ENCODE data around the gene DMC1. TPM values are rescaled to one million over a fixed set of nuclear protein-coding genes. Genes with fewer than 3 reads are reported as not detected.
"Not testable (repeated sequence)": the region's sequence is repeated elsewhere in the genome, so short reads cannot be mapped to it uniquely, and the experiment has no call there.

The DMC1 gene
- total RNA-seq, 1 experiment from 2014 or later = 0.28 TPM

GRCh38 chr22:38501797-38502672 lies 67.9 kb downstream of the DMC1 start:
- no peak for DNase-seq (ENCODE audit: low spot score)

DNA sequence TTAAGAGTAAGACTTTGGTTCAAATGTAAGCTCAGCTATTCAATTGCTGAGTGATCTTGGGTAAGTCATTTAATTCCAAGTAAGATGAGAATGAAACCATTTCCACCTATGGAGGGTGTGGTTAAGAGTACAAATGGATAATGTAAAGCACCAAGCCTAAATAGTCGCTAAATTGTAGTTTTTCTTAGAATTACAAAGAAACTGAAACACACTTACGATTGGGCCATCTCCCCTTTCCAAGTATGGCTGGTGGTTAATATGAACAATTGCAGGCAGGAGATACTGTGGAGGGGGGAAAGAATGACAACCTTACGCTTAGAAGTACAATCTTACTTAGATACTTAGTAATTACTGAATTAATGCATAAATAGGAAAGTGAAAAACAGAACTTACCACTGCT lies 72.1 kb downstream of the DMC1 start:
- DNase-seq (ENCODE audit: low spot score) = no peak

DNA sequence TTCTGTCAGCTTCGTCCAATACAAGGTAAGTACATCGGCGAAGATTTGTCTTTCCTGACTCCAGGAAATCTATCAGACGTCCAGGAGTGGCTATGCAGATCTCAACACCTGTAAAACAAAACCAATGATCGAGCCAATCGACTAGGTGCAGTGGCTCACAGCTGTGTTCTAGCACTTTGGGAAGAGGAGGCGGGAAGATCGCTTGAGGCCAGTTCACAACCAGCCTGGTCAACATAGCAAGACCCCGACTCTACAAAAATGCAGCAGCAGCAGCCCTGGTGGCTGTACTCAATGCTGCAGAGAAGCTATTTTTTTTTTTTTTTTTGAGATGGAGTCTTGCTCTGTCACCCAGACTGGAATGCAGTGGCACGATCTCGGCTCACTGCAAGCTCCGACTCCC lies 75.0 kb downstream of the DMC1 start:
- no peak for DNase-seq (ENCODE audit: low spot score)

- DNase-seq (ENCODE audit: low spot score) = no peak
Observed at GRCh38 chr22:38494498-38494897, 75.5 kb downstream of the DMC1 start.

GRCh38 chr22:38491707-38492348 lies 78.2 kb downstream of the DMC1 start:
- DNase-seq (ENCODE audit: low spot score) = no peak

DNA sequence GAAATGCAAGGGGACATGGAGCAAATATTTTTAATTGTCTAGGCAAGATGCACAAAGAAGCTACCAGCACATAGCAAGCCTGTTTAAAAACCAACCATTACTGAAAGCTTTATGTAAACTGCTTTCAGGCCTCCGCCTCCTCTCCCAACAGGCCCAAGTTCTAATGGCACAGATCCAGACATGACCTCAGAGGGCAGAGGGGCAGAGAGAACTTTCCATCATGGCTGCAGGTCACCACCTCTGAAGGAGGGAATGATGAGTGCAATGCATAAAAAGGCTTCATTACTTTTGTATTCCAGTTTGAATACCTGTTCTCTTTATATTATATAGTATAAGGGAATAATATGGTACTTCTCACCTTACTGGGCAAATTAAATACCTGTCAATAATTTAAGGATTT lies 79.1 kb downstream of the DMC1 start:
- peak; percentile 27 for DNase-seq (ENCODE audit: low spot score)

DNA sequence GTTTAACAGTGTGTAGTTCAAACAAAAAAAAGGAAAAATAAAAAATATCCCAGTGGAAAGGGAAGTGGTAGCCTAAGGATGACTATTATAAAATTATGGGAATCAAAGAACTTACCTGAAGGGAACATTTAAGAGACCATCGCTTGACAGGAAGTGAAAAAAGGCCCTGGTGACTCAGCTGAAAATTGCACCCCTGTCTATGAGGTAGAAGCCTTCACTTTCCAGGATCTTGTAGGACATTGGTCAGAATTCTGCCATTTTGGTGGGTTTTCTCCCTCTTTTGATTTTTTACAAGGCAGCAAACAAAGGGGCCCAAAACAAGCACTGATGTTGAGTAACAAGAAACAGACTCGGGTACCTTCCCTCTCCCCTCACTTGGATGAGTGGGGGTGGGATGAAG lies 79.5 kb downstream of the DMC1 start:
- no peak for DNase-seq (ENCODE audit: low spot score)

DNA sequence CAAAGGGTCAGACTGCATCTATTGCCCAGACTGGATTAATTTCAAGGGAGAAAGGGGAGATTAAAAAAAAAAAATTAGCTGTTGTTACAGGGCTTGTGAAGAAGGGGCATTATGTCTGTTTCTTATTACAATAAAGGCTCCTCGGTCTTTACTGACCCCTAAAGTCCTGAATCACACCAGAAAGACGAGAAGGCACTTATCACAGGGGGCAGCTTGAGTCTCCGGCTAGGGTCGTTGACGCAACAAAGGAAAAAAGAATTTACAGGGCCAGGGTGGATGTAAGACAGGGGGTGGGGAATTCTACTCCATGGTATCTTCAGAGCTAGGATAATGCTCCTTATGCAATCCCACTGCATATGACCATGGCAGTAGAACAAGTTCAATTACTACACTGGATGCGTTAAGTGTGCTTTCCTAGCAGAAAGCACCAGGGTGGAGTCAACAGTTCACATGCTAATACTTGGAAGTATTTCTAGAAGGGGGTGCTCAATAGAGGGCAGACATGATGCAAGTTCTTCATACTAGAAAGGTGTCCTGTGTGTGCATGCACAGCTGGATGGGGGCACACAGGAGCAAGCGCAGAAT lies 80.3 kb downstream of the DMC1 start:
- DNase-seq (ENCODE audit: low spot score) = no peak

- no peak for DNase-seq (ENCODE audit: low spot score)
Observed at GRCh38 chr22:38489142-38489541, 80.8 kb downstream of the DMC1 start.

DNA sequence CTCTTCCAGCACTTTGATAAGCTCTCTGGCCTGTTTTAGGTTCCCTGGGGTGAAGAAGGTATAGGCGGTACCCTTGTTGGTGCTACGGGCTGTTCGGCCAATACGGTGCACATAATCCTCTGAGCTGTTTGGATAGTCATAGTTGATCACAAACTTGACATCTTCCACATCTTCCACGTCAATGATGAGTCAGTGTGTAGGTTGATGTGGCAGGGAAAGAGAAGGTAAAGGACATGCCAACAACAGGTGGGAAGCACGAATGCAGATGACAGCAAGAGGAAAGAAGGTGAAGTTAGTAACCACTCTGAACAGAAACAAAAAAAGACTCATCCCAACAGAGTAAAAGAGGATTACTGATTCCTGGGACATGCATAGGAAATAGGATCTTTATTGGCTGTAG lies 82.0 kb downstream of the DMC1 start:
- DNase-seq (ENCODE audit: low spot score) = no peak

GRCh38 chr22:38485783-38486182 lies 84.2 kb downstream of the DMC1 start:
- no peak for DNase-seq (ENCODE audit: low spot score)

DNA sequence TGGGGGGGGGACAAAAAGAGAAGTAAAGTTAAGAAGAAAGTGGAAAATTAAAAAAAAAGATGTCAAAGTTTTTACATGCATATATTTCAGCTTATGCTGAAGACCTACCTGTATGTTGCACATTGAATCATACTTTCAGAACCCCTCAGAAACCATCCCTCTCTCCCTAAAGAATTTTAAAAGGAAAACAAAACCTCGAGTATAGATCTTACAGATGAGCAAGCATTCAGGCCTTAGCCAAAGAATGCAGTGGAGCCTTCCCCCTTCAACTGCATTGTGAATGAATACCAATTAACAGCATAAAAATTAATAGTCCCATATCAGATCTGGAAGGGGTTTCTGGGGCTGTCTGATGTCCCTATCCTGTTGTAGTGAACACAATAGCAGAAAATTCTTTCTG lies 85.7 kb downstream of the DMC1 start:
- no peak for DNase-seq (ENCODE audit: low spot score)

DNA sequence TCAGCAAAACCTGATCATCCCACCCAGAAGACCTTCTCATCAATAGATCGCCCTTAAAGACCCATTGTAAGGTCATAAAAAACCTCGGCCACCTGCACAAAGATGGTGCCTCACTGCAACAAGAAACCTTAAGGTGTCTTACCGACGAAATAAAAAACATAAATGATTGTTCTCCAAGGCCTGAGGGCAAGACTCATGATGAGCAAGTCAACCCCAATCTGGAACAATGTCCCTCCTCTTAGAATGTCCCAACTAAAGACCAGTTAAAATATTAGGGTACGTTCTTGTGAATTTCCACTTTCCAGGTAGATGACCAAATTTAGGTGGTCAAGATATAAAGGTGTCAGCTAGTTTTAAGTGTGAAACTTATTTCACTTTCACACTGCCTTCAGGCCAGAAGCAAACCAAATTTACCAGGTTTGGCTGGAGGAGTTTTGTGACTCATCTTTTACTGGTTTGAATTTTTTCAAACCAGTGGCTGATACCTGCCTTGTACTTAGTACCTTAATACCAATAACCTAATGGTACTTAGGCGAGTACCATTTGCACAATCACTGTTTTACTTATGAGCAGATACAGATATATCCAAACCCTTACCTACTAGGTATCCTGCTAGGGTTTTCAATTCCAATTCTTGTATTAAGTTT lies 87.2 kb downstream of the DMC1 start:
- no peak for DNase-seq (ENCODE audit: low spot score)

GRCh38 chr22:38481871-38482332 lies 88.1 kb downstream of the DMC1 start:
- DNase-seq (ENCODE audit: low spot score) = no peak

- no peak for DNase-seq (ENCODE audit: low spot score)
Observed at GRCh38 chr22:38481162-38481870, 88.7 kb downstream of the DMC1 start.

DNA sequence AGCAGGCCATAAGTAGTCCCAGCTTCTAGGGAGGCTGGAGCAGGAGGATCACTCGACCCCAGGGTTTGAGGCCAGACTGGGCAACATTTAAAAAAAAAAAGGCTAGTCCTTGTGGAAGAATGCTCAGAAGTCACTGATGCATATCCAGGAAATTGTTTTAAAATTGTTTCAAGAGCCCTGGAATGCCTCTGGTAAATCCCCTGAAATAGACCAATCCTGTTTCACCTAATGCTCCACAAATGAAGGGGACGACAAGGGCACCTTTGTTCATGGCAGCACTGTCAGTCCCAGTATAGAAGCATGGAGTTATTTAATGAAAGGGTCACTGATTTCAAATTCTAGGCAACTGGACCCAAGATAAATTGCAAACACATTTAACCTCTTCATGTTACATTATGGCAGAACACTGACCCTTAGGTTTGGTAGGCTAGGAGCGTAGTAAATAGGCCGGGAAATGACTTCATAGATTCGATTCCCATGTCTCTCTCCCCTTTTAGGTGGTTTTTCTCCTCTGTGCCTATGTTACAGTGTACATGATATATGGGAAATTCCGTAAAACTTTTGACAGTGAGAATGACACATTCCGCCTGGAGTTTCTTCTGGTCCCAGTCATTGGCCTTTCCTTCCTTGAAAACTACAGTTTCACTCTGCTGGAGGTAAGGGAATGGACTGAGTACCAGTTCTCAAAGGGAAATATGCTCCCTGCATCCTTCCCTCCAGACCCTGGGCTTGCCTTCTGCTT lies 90.7 kb downstream of the DMC1 start:
- no peak for DNase-seq (ENCODE audit: low spot score)

- no peak for DNase-seq (ENCODE audit: low spot score)
Observed at GRCh38 chr22:38477585-38477984, 92.4 kb downstream of the DMC1 start.

DNA sequence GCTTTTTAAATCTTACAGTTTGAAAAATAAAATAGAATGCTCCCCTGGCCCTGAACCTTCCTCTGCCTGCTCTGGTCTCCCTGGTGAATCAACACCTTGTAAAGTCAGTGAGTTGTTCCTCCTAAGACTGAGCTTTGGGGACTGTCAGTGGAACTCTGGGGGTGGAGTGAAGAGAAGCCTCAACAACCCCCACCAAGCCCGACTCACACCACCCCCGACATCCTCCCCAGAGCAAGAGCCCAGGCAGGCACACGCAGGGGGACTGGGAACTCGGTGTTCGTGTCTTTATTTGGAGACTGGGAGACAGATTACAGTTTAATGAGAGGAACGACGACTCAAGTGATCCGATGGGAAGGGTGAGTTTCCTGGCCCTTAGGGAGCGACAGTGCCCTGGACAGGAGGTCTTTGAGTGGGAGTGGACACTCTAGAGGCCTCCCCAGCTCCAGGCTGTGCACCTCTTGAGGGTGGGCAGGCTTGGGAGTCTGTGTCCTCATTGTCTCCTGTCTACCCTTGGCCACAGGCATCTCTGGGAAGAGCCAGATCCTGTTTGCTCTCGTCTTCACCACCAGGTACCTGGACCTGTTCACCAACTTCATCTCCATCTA lies 95.9 kb downstream of the DMC1 start:
- no peak for DNase-seq (ENCODE audit: low spot score)

- DNase-seq (ENCODE audit: low spot score) = no peak
Observed at GRCh38 chr22:38471237-38471636, 98.7 kb downstream of the DMC1 start.

DNA sequence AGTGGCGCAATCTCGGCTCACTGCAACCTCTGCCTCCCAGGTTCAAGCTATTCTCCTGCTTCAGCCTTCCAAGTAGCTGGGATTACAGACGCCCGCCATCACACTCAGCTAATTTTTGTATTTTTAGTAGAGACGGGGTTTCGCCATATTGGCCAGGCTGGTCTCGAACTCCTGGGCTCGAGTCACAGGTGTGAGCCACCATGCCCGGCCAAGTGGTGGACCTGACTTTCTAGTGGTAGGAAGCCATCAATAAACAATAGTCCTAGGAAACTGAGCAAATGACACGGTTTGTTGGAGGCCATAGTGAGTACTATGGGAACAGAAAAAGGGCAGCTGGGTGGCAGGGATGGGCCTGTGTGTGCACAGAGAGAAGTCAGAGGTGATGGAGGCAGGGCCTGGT lies 99.8 kb downstream of the DMC1 start:
- not testable (repeated sequence) for DNase-seq (ENCODE audit: low spot score)

Measured in A172 (cell line).